Esophagus muscularis mucosa (tissue), 4 donors: ENCODE results near the gene CCL7. TPM values are rescaled to one million over a fixed set of nuclear protein-coding genes. Genes with fewer than 3 reads are reported as not detected.

Source experiments
- DNase-seq: peaks from one replicate; pipeline ENCODE4 v3.0.0-alpha.2; 2017; ENCODE audit errors: extremely low spot score
- H3K27ac ChIP-seq, 4 donors: fragments of 200-600 bp; sonication (generic); replicated peaks in 1 of 4; 1 replicate in 3 of 4; 2 replicates in 1 of 4; pipeline ENCODE4 v1.5.1; 2016 to 2019; ENCODE audit warnings: mild to moderate bottlenecking in 1 of 4
- H3K27me3 ChIP-seq, 4 donors: fragments of 200-600 bp; sonication (generic); one replicate each; pipeline versions ENCODE4 v1.5.1 to v1.6.0; 2016 to 2019
- H3K36me3 ChIP-seq, 4 donors: fragments of 200-600 bp; sonication (generic); one replicate each; pipeline ENCODE4 v1.5.1; 2016 to 2019
- H3K4me1 ChIP-seq, 4 donors: fragments of 200-600 bp; sonication (generic); one replicate each; pipeline ENCODE4 v1.5.1; 2016 to 2019
- H3K4me3 ChIP-seq, 4 donors: fragments of 200-600 bp; sonication (generic); 1 replicate in 2 of 4; 2 replicates in 2 of 4; pipeline ENCODE4 v1.5.1; 2016 to 2019; ENCODE audit warnings: mild to moderate bottlenecking in 4 of 4, moderate library complexity in 1 of 4
- H3K9me3 ChIP-seq, 4 donors: fragments of 200-600 bp; sonication (generic); 1 replicate in 3 of 4; 2 replicates in 1 of 4; pipeline ENCODE4 v1.5.1; 2016 to 2019
- EP300 ChIP-seq: sonication (generic); formaldehyde crosslinking; IDR thresholded peaks from one replicate; pipeline ENCODE4 v1.6.1; 2017; ENCODE audit warnings: antibody characterized with exemption
- POLR2A ChIP-seq: fragments of 450-650 bp; IDR thresholded peaks from one replicate; pipeline ENCODE4 v1.6.1; 2017; ENCODE audit warnings: antibody characterized with exemption, moderate library complexity, mild to moderate bottlenecking, low read depth
- POLR2AphosphoS5 ChIP-seq, 2 donors: sonication (generic); formaldehyde crosslinking; IDR thresholded peaks; one replicate each; pipeline ENCODE4 v1.6.1; 2017; ENCODE audit warnings: antibody characterized with exemption in 2 of 2
- WGBS: methylation state at CpG from one replicate; pipeline ENCODE4 v1.1.5; 2018; 5-methylcytosine and 5-hydroxymethylcytosine counted together
- intact Hi-C: fragments of 100-400 bp; cut with DNase I; formaldehyde crosslinking; loops from one replicate; pipeline ENCODE4 v1.15.1; 2023
- total RNA-seq, 4 donors: library from RNA; depleted of rRNA; stranded (reverse); fragments of >200 nt; gene quantifications; one replicate each; pipeline versions ENCODE4 v1.1.0 to v1.2.1, GENCODE V29; 2016
- TF ChIP-seq, protein P1 (sequence below), 3 experiments: fragments of 200-600 bp in 2 of 3; fragments of 450-650 bp in 1 of 3; sonication (generic) in 2 of 3; IDR thresholded peaks; one replicate each; pipeline ENCODE4 v1.5.1; 2017 to 2019; ENCODE audit warnings: antibody characterized with exemption in 3 of 3, mild to moderate bottlenecking in 2 of 3, moderate library complexity in 1 of 3

CCL7 gene
- total RNA-seq, 4 donors from 2014 or later: 0.83 TPM; not detected in 3

DNA sequence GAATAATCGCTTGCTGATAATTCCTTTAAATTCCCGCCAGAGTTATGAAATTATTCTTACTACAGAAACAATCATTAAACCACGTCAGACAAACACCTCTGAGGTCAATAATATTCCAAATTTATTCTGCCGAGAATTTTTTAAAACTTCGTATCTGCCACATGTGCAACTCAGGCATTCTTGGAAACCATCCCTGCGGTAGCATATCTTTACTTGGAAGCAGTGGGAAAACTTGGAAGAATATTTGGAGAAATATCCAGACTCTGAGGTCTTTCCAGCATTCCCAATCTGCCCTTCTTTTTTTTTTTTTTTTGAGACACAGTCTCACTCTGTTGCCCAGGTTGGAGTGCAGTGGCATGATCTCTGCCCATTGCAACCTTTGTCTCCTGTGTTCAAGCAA is 13.6 kb downstream of the CCL7 start:
- intact Hi-C loops: no loop called here
- 59% methylated on average over 6 of the region's 6 CpGs for WGBS
- no peak for DNase-seq

GRCh38 chr17:34285286-34285792 is 15.3 kb downstream of the CCL7 start, which contains the start of gene CCL11:
Gene CCL11 (plus strand): TSS chr17:34285742. CDS start chr17:34285809, 67 bp downstream.
- DNase-seq: no peak
- Histone ChIP-seq H3K27ac (peak within 1 kb of the TSS in 1 of 4 donors; percentile 3), H3K27me3 (no peaks in the 10 kb centered on the region), H3K9me3 (no peaks in the 10 kb centered on the region), H3K4me1 (no peaks in the 10 kb centered on the region), H3K36me3 (no peaks in the 10 kb centered on the region), H3K4me3 (no peak within 1 kb of the TSS)
- WGBS: 62% methylated on average over 4 of the region's 4 CpGs
- intact Hi-C loops: no loop called here
- TF ChIP-seq EP300 (no peak), POLR2AphosphoS5 (IDR thresholded peaks at IDR 0.05) (peak in 1 of 2 donors; percentile 35)
- TF ChIP-seq, protein P1, sequence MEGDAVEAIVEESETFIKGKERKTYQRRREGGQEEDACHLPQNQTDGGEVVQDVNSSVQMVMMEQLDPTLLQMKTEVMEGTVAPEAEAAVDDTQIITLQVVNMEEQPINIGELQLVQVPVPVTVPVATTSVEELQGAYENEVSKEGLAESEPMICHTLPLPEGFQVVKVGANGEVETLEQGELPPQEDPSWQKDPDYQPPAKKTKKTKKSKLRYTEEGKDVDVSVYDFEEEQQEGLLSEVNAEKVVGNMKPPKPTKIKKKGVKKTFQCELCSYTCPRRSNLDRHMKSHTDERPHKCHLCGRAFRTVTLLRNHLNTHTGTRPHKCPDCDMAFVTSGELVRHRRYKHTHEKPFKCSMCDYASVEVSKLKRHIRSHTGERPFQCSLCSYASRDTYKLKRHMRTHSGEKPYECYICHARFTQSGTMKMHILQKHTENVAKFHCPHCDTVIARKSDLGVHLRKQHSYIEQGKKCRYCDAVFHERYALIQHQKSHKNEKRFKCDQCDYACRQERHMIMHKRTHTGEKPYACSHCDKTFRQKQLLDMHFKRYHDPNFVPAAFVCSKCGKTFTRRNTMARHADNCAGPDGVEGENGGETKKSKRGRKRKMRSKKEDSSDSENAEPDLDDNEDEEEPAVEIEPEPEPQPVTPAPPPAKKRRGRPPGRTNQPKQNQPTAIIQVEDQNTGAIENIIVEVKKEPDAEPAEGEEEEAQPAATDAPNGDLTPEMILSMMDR (IDR thresholded peaks at IDR 0.05): no peak

More for the DNA sequence above, 13.6 kb downstream of the CCL7 start:
- no peaks in the 10 kb centered on the region for H3K36me3 ChIP-seq
- no peaks in the 10 kb centered on the region for H3K4me1 ChIP-seq
- no peak for TF ChIP-seq POLR2AphosphoS5 (IDR thresholded peaks at IDR 0.05)
- TF ChIP-seq, protein P1 (IDR thresholded peaks at IDR 0.05): no peak
- TF ChIP-seq POLR2A: no peak
- no peaks in the 10 kb centered on the region for H3K9me3 ChIP-seq
- H3K27me3 ChIP-seq: no peaks in the 10 kb centered on the region
- no peak overlapping the region for H3K4me3 ChIP-seq
- H3K27ac ChIP-seq: no peak overlapping the region

DNA sequence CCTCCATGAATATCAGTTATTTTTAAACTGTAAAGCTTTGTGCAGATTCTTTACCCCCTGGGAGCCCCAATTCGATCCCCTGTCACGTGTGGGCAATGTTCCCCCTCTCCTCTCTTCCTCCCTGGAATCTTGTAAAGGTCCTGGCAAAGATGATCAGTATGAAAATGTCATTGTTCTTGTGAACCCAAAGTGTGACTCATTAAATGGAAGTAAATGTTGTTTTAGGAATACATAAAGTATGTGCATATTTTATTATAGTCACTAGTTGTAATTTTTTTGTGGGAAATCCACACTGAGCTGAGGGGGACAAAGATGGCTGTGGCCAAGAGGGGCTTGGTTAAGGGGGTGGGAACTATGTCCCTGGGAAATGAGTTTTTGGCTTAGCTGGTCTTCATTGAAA is 17.9 kb downstream of the CCL7 start:
- 61% methylated on average over 2 of the region's 2 CpGs for WGBS
- DNase-seq: no peak
- no peaks in the 10 kb centered on the region for H3K9me3 ChIP-seq
- TF ChIP-seq POLR2AphosphoS5 (IDR thresholded peaks at IDR 0.05): no peak
- TF ChIP-seq, protein P1 (IDR thresholded peaks at IDR 0.05): no peak
- no peak for TF ChIP-seq POLR2A
- TF ChIP-seq EP300: no peak
- H3K36me3 ChIP-seq: no peaks in the 10 kb centered on the region
- no peaks in the 10 kb centered on the region for H3K27me3 ChIP-seq
- no peak overlapping the region for H3K4me3 ChIP-seq
- intact Hi-C loops: no loop called here
- no peaks in the 10 kb centered on the region for H3K4me1 ChIP-seq
- no peak overlapping the region for H3K27ac ChIP-seq

GRCh38 chr17:34290586-34290985 is 20.6 kb downstream of the CCL7 start:
- intact Hi-C loops: no loop called here
- H3K27ac ChIP-seq: no peak overlapping the region
- no peak overlapping the region for H3K4me3 ChIP-seq
- H3K36me3 ChIP-seq: no peaks in the 10 kb centered on the region
- 71% methylated on average over 4 of the region's 4 CpGs for WGBS
- TF ChIP-seq, protein P1 (IDR thresholded peaks at IDR 0.05): no peak
- TF ChIP-seq EP300 (no peak), POLR2A (no peak), POLR2AphosphoS5 (IDR thresholded peaks at IDR 0.05) (no peak)
- no peaks in the 10 kb centered on the region for H3K4me1 ChIP-seq
- no peaks in the 10 kb centered on the region for H3K9me3 ChIP-seq
- no peak for DNase-seq
- H3K27me3 ChIP-seq: no peaks in the 10 kb centered on the region

- Histone ChIP-seq H3K4me1 (no peaks in the 10 kb centered on the region), H3K9me3 (no peaks in the 10 kb centered on the region), H3K27ac (no peak overlapping the region), H3K27me3 (no peaks in the 10 kb centered on the region), H3K4me3 (no peak overlapping the region), H3K36me3 (no peaks in the 10 kb centered on the region)
- TF ChIP-seq, protein P1 (IDR thresholded peaks at IDR 0.05): no peak
- no peak for DNase-seq
- intact Hi-C loops: no loop called here
- 95% methylated on average over 6 of the region's 6 CpGs for WGBS
Observed at GRCh38 chr17:34291721-34292348, 21.8 kb downstream of the CCL7 start.
